ENCODE measurements around the gene OR2AK2. TPM values are rescaled to one million over a fixed set of nuclear protein-coding genes. Genes with fewer than 3 reads are reported as not detected.
"Not testable (repeated sequence)": the region's sequence is repeated elsewhere in the genome, so short reads cannot be mapped to it uniquely, and the experiment has no call there.

The OR2AK2 gene
- total and polyA plus RNA-seq, 4 experiments from 2014 or later = 0.35 TPM; not detected in 3

GRCh38 chr1:247936965-247937734, 27.9 kb upstream of the OR2AK2 start:
- peak; percentile 76 to 85 (median 83) for DNase-seq
- H3K27me3 Mint-ChIP-seq; H3K9me3 ChIP-seq (ENCODE audit: control insufficient read depth in 1 of 2, low read length in 2 of 2); H3K4me1 Mint-ChIP-seq; H3K36me3 Mint-ChIP-seq; H3K27me3 ChIP-seq (ENCODE audit: insufficient read depth, low read length); H3K36me3 ChIP-seq (ENCODE audit: insufficient read depth, low read length); H3K4me1 ChIP-seq (ENCODE audit: insufficient read depth, low read length); POLR2A ChIA-PET (ENCODE audit: partially characterized antibody); H3K27ac ChIP-seq (ENCODE audit: low read depth, low read length); intact Hi-C loops (cut with micrococcal nuclease): not testable (repeated sequence)
- H3K4me3 ChIP-seq (ENCODE audit: low read length in 2 of 2) = peak overlapping the region in 1 of 2 donors; percentile 36
- peaks cover 0 to 11% (median 0%) of the 10 kb centered on the region in 8 donors for H3K9me3 Mint-ChIP-seq
- H3K27ac Mint-ChIP-seq = peak overlapping the region in 4 of 7 donors; percentile 30 to 81 (median 56)
- CTCF ChIA-PET (ENCODE audit: partially characterized antibody) = interaction anchor here (1.1 kb wide), 1 partner anchor 31 kb away, joined by 4 read pairs; no protein-coding TSS in a partner anchor
- H3K4me3 Mint-ChIP-seq = peak overlapping the region; percentile 49 to 91 (median 76)

DNA sequence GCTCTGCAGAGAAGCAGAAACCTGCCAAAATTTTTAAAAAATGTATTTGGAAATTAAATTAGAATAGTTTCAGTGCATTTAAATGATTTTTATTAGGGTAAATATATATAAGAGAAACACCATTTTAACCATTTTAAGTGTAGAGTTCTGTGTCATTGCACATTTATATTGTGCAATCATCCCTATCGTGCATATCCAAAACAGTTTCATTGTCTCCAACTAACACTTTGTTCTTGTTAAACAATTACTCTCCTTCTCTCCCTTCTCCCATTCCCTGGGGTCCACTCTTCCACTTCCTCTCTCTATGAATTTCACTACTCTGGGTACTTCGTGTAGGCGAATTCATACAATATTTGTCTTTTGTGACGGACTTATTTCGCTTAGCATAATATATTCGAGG, 22.4 kb upstream of the OR2AK2 start:
- H3K4me1 ChIP-seq (ENCODE audit: insufficient read depth, low read length) = no peaks in the 10 kb centered on the region
- H3K9me3 Mint-ChIP-seq = peaks cover 0 to 7% (median 2%) of the 10 kb centered on the region in 8 donors
- no peak for DNase-seq
- H3K36me3 Mint-ChIP-seq = no peaks in the 10 kb centered on the region
- intact Hi-C loops (cut with micrococcal nuclease) = no loop called here
- H3K36me3 ChIP-seq (ENCODE audit: insufficient read depth, low read length) = no peaks in the 10 kb centered on the region
- no peaks in the 10 kb centered on the region for H3K9me3 ChIP-seq (ENCODE audit: control insufficient read depth in 1 of 2, low read length in 2 of 2)
- no peaks in the 10 kb centered on the region for H3K27me3 Mint-ChIP-seq
- peaks cover 0 to 3% (median 1%) of the 10 kb centered on the region in 4 donors for H3K4me1 Mint-ChIP-seq
- no peak overlapping the region for H3K4me3 ChIP-seq (ENCODE audit: low read length in 2 of 2)
- H3K4me3 Mint-ChIP-seq = no peak overlapping the region
- CTCF ChIA-PET (ENCODE audit: partially characterized antibody) = no interaction called here
- no peak overlapping the region for H3K27ac ChIP-seq (ENCODE audit: low read depth, low read length)
- H3K27me3 ChIP-seq (ENCODE audit: insufficient read depth, low read length) = no peaks in the 10 kb centered on the region
- peak overlapping the region in 1 of 7 donors; percentile 48 for H3K27ac Mint-ChIP-seq
- POLR2A ChIA-PET (ENCODE audit: partially characterized antibody) = no interaction called here

- H3K9me3 ChIP-seq (ENCODE audit: control insufficient read depth in 1 of 2, low read length in 2 of 2) = no peaks in the 10 kb centered on the region
- Mint-ChIP-seq H3K4me1 (peaks cover 0 to 2% (median 0%) of the 10 kb centered on the region in 4 donors), H3K36me3 (peaks cover 0 to 2% of the 10 kb centered on the region in 2 donors), H3K9me3 (peaks cover 0 to 17% (median 8%) of the 10 kb centered on the region in 8 donors), H3K27me3 (no peaks in the 10 kb centered on the region), H3K27ac (no peak within 1 kb of the TSS), H3K4me3 (no peak within 1 kb of the TSS)
- no peak within 1 kb of the TSS for H3K27ac ChIP-seq (ENCODE audit: low read depth, low read length)
- POLR2A ChIA-PET (ENCODE audit: partially characterized antibody) = no interaction called here
- no peaks in the 10 kb centered on the region for H3K4me1 ChIP-seq (ENCODE audit: insufficient read depth, low read length)
- CTCF ChIA-PET (ENCODE audit: partially characterized antibody) = no interaction called here
- H3K36me3 ChIP-seq (ENCODE audit: insufficient read depth, low read length) = no peaks in the 10 kb centered on the region
- no peaks in the 10 kb centered on the region for H3K27me3 ChIP-seq (ENCODE audit: insufficient read depth, low read length)
- no peak for DNase-seq
- intact Hi-C loops (cut with micrococcal nuclease) = no loop called here
- no peak within 1 kb of the TSS for H3K4me3 ChIP-seq (ENCODE audit: low read length in 2 of 2)
These were observed 16.5 kb upstream of the OR2AK2 start, which contains the start of gene OR2L8 for GRCh38 chr1:247948558-247948957. TSS of gene OR2L8 (plus strand) at chr1:247948858. CDS start at chr1:247948858, 0 bp downstream.

DNA sequence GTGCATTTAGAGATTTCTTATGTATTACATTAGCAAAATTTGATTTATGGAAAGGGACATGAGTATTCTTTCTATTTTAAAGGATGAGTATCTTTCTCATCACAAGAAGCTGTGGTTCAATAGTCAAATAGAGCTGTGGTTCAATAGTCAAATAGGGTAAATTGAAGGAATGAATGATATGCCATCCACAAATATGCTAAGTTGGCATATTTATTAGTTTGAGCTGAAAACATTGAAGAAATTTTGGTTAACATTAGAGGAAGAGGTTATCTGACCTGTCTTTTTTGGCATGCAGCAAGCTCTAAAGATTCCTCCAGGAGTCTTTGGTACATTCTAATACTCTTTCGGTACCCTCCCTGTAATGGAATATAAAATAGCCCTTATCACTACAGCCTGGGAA, 11.6 kb upstream of the OR2AK2 start:
- ChIA-PET POLR2A (ENCODE audit: partially characterized antibody) (no interaction called here), CTCF (ENCODE audit: partially characterized antibody) (no interaction called here)
- H3K4me1 Mint-ChIP-seq = peaks cover 0 to 2% (median 0%) of the 10 kb centered on the region in 4 donors
- DNase-seq = no peak
- H3K4me1 ChIP-seq (ENCODE audit: insufficient read depth, low read length) = no peaks in the 10 kb centered on the region
- no peak overlapping the region for H3K4me3 Mint-ChIP-seq
- no peak overlapping the region for H3K27ac Mint-ChIP-seq
- no peak overlapping the region for H3K4me3 ChIP-seq (ENCODE audit: low read length in 2 of 2)
- peaks cover 0 to 2% of the 10 kb centered on the region in 2 donors for H3K36me3 Mint-ChIP-seq
- peaks cover 0 to 14% (median 10%) of the 10 kb centered on the region in 8 donors for H3K9me3 Mint-ChIP-seq
- H3K36me3 ChIP-seq (ENCODE audit: insufficient read depth, low read length) = no peaks in the 10 kb centered on the region
- intact Hi-C loops (cut with micrococcal nuclease) = no loop called here
- no peak overlapping the region for H3K27ac ChIP-seq (ENCODE audit: low read depth, low read length)
- H3K9me3 ChIP-seq (ENCODE audit: control insufficient read depth in 1 of 2, low read length in 2 of 2) = no peaks in the 10 kb centered on the region
- no peaks in the 10 kb centered on the region for H3K27me3 ChIP-seq (ENCODE audit: insufficient read depth, low read length)
- no peaks in the 10 kb centered on the region for H3K27me3 Mint-ChIP-seq

DNA sequence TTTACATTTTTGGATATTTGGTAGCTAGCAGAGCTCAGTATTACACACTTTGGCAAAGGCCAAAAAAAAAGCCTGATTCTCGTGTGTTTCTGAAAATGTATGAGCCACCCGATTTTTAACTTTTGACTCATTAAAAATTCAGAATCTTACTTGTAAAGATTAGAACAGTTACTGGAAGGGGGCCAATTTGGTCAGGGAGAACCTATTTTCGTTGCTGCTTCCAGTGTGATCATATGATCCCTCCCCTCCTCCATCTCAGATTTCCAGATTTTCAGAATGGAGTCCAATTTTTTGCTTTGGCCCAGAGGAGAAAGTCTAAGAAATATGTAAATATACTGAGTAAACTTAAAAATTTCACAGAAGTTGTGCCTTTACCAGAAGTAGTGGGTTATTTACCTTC, 3.2 kb upstream of the OR2AK2 start:
- Mint-ChIP-seq H3K27me3 (no peaks in the 10 kb centered on the region), H3K36me3 (peaks cover 3 to 8% of the 10 kb centered on the region in 2 donors), H3K9me3 (peaks cover 4 to 16% (median 10%) of the 10 kb centered on the region in 8 donors), H3K27ac (no peak overlapping the region), H3K4me3 (no peak overlapping the region), H3K4me1 (peaks cover 0 to 5% (median 2%) of the 10 kb centered on the region in 4 donors)
- ChIA-PET CTCF (ENCODE audit: partially characterized antibody) (no interaction called here), POLR2A (ENCODE audit: partially characterized antibody) (no interaction called here)
- DNase-seq = no peak
- intact Hi-C loops (cut with micrococcal nuclease) = no loop called here
- Histone ChIP-seq H3K27ac (ENCODE audit: low read depth, low read length) (no peak overlapping the region), H3K4me1 (ENCODE audit: insufficient read depth, low read length) (no peaks in the 10 kb centered on the region), H3K9me3 (ENCODE audit: control insufficient read depth in 1 of 2, low read length in 2 of 2) (no peaks in the 10 kb centered on the region), H3K4me3 (ENCODE audit: low read length in 2 of 2) (no peak overlapping the region), H3K36me3 (ENCODE audit: insufficient read depth, low read length) (no peaks in the 10 kb centered on the region), H3K27me3 (ENCODE audit: insufficient read depth, low read length) (no peaks in the 10 kb centered on the region)

DNA sequence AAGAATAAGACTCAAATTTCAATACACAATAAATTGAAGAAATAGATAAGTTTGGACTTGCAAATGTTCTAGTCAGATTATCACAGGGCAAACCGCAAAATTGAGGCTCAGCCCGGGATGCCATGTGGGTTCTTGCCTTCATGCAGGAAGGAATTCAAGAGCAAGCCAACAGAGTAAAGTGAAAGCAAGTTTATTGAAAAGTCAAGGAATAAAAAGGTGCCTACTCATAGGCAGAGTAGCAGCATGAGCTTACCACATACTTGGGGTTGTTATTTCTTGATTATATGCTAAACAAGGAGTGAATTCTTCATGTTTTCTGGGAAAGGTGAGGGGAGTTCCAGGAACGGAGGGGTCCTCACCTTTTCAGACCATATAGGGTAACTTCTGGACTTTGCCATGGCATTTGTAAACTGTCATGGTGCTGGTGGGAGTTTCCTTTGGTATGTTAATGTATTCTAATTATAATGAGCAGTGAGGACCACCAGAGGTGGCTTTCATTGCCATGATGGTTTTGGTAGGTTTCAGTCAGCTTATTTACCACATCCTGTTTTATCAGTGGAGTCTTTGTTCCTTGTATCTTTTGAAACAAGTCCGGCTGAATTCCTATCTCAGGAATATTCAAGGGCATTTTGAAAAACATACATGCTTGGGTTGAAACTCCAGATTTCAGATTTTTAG, 2.0 kb upstream of the OR2AK2 start:
- ChIA-PET POLR2A (ENCODE audit: partially characterized antibody) (no interaction called here), CTCF (ENCODE audit: partially characterized antibody) (no interaction called here)
- Histone ChIP-seq H3K4me1 (ENCODE audit: insufficient read depth, low read length) (no peaks in the 10 kb centered on the region), H3K36me3 (ENCODE audit: insufficient read depth, low read length) (no peaks in the 10 kb centered on the region), H3K27ac (ENCODE audit: low read depth, low read length) (no peak overlapping the region), H3K27me3 (ENCODE audit: insufficient read depth, low read length) (no peaks in the 10 kb centered on the region), H3K9me3 (ENCODE audit: control insufficient read depth in 1 of 2, low read length in 2 of 2) (no peaks in the 10 kb centered on the region), H3K4me3 (ENCODE audit: low read length in 2 of 2) (no peak overlapping the region)
- H3K4me1 Mint-ChIP-seq = peaks cover 0 to 5% (median 2%) of the 10 kb centered on the region in 4 donors
- no peak overlapping the region for H3K27ac Mint-ChIP-seq
- H3K9me3 Mint-ChIP-seq = peaks cover 3 to 18% (median 8%) of the 10 kb centered on the region in 8 donors
- H3K4me3 Mint-ChIP-seq = no peak overlapping the region
- peaks cover 7 to 8% of the 10 kb centered on the region in 2 donors for H3K36me3 Mint-ChIP-seq
- intact Hi-C loops (cut with micrococcal nuclease) = no loop called here
- no peaks in the 10 kb centered on the region for H3K27me3 Mint-ChIP-seq
- DNase-seq = no peak

GRCh38 chr1:247966532-247967204, 1.6 kb downstream of the OR2AK2 start:
- Histone ChIP-seq H3K9me3 (ENCODE audit: control insufficient read depth in 1 of 2, low read length in 2 of 2) (no peaks in the 10 kb centered on the region), H3K27me3 (ENCODE audit: insufficient read depth, low read length) (no peaks in the 10 kb centered on the region), H3K4me1 (ENCODE audit: insufficient read depth, low read length) (no peaks in the 10 kb centered on the region), H3K36me3 (ENCODE audit: insufficient read depth, low read length) (no peaks in the 10 kb centered on the region), H3K27ac (ENCODE audit: low read depth, low read length) (no peak overlapping the region), H3K4me3 (ENCODE audit: low read length in 2 of 2) (no peak overlapping the region)
- intact Hi-C loops (cut with micrococcal nuclease) = no loop called here
- Mint-ChIP-seq H3K27ac (no peak overlapping the region), H3K27me3 (no peaks in the 10 kb centered on the region), H3K9me3 (peaks cover 0 to 17% (median 6%) of the 10 kb centered on the region in 8 donors), H3K4me1 (peaks cover 0 to 5% (median 1%) of the 10 kb centered on the region in 4 donors), H3K4me3 (no peak overlapping the region), H3K36me3 (peaks cover 4 to 6% of the 10 kb centered on the region in 2 donors)
- CTCF ChIA-PET (ENCODE audit: partially characterized antibody) = no interaction called here
- POLR2A ChIA-PET (ENCODE audit: partially characterized antibody) = no interaction called here
- no peak for DNase-seq
